ENCODE data around the gene CYB561.

Gene CYB561

DNA sequence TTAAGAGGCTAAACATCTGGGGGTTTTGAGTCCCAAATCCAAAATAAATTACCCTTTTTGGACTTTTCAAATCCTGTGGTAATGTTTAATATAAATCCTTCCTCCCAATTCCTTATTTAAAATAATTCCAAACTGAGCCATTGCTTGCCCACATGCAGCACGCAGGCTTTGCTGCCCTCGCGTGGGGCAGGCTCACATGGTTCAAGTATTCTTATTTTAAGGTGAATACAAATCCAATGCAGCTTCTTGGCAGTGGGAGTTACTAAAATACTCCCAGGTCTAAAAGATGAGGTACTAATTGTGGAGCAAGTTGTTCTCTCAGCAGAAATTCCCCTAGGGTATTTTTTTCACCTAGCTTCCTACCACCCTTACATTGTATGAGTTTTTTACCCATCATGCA, 33.0 kb downstream of the CYB561 start:
- H3K36me3 ChIP-seq (ENCODE audit: control insufficient read depth in 1 of 2, insufficient read depth in 2 of 2, low read length in 2 of 2), result peaks cover 0 to 12% of the 10 kb centered on the region in 2 donors
- H3K9ac ChIP-seq (ENCODE audit: low read depth in 1 of 2, low read length in 2 of 2), result no peak overlapping the region
- H3K9me3 ChIP-seq (ENCODE audit: control insufficient read depth in 1 of 2, low read length in 2 of 2), result no peaks in the 10 kb centered on the region

GRCh38 chr17:63412234-63412633, 33.9 kb downstream of the CYB561 start:
- H3K36me3 ChIP-seq (ENCODE audit: control insufficient read depth in 1 of 2, insufficient read depth in 2 of 2, low read length in 2 of 2), result peaks cover 0 to 12% of the 10 kb centered on the region in 2 donors
- H3K27ac ChIP-seq (ENCODE audit: low read depth, low read length), result no peak overlapping the region
- H3K4me3 ChIP-seq (ENCODE audit: low read depth in 1 of 2, low read length in 2 of 2), result no peak overlapping the region
- no peaks in the 10 kb centered on the region for H3K4me1 ChIP-seq (ENCODE audit: control insufficient read depth in 1 of 2, insufficient read depth in 2 of 2, low read length in 2 of 2)
- H3K9me3 ChIP-seq (ENCODE audit: control insufficient read depth in 1 of 2, low read length in 2 of 2), result no peaks in the 10 kb centered on the region
- no peaks in the 10 kb centered on the region for H3K27me3 ChIP-seq (ENCODE audit: control insufficient read depth in 1 of 2, insufficient read depth in 2 of 2, low read length in 2 of 2)
- no peak overlapping the region for H3K9ac ChIP-seq (ENCODE audit: low read depth in 1 of 2, low read length in 2 of 2)

More for the DNA sequence above, 33.0 kb downstream of the CYB561 start:
- H3K27me3 ChIP-seq (ENCODE audit: control insufficient read depth in 1 of 2, insufficient read depth in 2 of 2, low read length in 2 of 2), result no peaks in the 10 kb centered on the region
- H3K27ac ChIP-seq (ENCODE audit: low read depth, low read length), result no peak overlapping the region
- no peaks in the 10 kb centered on the region for H3K4me1 ChIP-seq (ENCODE audit: control insufficient read depth in 1 of 2, insufficient read depth in 2 of 2, low read length in 2 of 2)
- H3K4me3 ChIP-seq (ENCODE audit: low read depth in 1 of 2, low read length in 2 of 2), result no peak overlapping the region

DNA sequence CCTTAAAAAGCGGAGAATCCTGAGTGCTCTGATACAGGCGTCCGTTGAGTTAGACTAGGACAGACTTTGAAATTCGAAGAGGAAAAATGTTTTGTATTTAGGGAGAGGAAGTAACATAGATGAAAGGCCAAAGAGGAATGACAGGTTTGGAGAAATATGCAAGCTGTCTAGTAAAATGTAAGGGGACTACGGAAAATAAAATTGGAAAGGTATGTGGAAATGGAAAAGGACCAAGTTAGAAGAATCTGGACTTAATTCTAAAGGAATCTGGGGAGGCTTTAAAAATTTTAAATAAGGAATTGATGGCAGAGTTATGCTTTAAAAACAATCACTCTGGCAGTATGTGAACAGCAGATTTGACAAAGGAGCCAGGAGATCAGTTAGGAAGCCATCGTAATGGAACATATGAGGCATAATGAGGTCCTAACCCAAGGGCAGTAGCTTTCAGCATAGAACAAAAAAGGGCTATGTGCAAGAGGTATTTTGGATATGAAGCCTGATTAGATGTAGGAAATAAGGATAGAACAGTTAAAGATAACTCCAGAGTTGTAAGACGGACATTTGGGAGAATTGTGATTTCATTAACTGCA, 38.3 kb downstream of the CYB561 start:
- Histone ChIP-seq H3K9ac (ENCODE audit: low read depth in 1 of 2, low read length in 2 of 2) (no peak overlapping the region), H3K4me3 (ENCODE audit: low read depth in 1 of 2, low read length in 2 of 2) (no peak overlapping the region), H3K27me3 (ENCODE audit: control insufficient read depth in 1 of 2, insufficient read depth in 2 of 2, low read length in 2 of 2) (no peaks in the 10 kb centered on the region), H3K4me1 (ENCODE audit: control insufficient read depth in 1 of 2, insufficient read depth in 2 of 2, low read length in 2 of 2) (peaks cover 0 to 3% of the 10 kb centered on the region in 2 donors), H3K36me3 (ENCODE audit: control insufficient read depth in 1 of 2, insufficient read depth in 2 of 2, low read length in 2 of 2) (peaks cover 0 to 9% of the 10 kb centered on the region in 2 donors), H3K9me3 (ENCODE audit: control insufficient read depth in 1 of 2, low read length in 2 of 2) (no peaks in the 10 kb centered on the region), H3K27ac (ENCODE audit: low read depth, low read length) (no peak overlapping the region)

GRCh38 chr17:63406689-63407330, 39.3 kb downstream of the CYB561 start:
- H3K27me3 ChIP-seq (ENCODE audit: control insufficient read depth in 1 of 2, insufficient read depth in 2 of 2, low read length in 2 of 2), result no peaks in the 10 kb centered on the region
- peaks cover 0 to 3% of the 10 kb centered on the region in 2 donors for H3K4me1 ChIP-seq (ENCODE audit: control insufficient read depth in 1 of 2, insufficient read depth in 2 of 2, low read length in 2 of 2)
- no peak overlapping the region for H3K27ac ChIP-seq (ENCODE audit: low read depth, low read length)
- peaks cover 0 to 4% of the 10 kb centered on the region in 2 donors for H3K36me3 ChIP-seq (ENCODE audit: control insufficient read depth in 1 of 2, insufficient read depth in 2 of 2, low read length in 2 of 2)
- H3K4me3 ChIP-seq (ENCODE audit: low read depth in 1 of 2, low read length in 2 of 2), result no peak overlapping the region
- H3K9me3 ChIP-seq (ENCODE audit: control insufficient read depth in 1 of 2, low read length in 2 of 2), result no peaks in the 10 kb centered on the region
- no peak overlapping the region for H3K9ac ChIP-seq (ENCODE audit: low read depth in 1 of 2, low read length in 2 of 2)

GRCh38 chr17:63405741-63406261, 40.3 kb downstream of the CYB561 start:
- no peaks in the 10 kb centered on the region for H3K27me3 ChIP-seq (ENCODE audit: control insufficient read depth in 1 of 2, insufficient read depth in 2 of 2, low read length in 2 of 2)
- H3K27ac ChIP-seq (ENCODE audit: low read depth, low read length), result no peak overlapping the region
- no peaks in the 10 kb centered on the region for H3K9me3 ChIP-seq (ENCODE audit: control insufficient read depth in 1 of 2, low read length in 2 of 2)
- no peak overlapping the region for H3K4me3 ChIP-seq (ENCODE audit: low read depth in 1 of 2, low read length in 2 of 2)
- no peaks in the 10 kb centered on the region for H3K36me3 ChIP-seq (ENCODE audit: control insufficient read depth in 1 of 2, insufficient read depth in 2 of 2, low read length in 2 of 2)
- peaks cover 0 to 3% of the 10 kb centered on the region in 2 donors for H3K4me1 ChIP-seq (ENCODE audit: control insufficient read depth in 1 of 2, insufficient read depth in 2 of 2, low read length in 2 of 2)
- no peak overlapping the region for H3K9ac ChIP-seq (ENCODE audit: low read depth in 1 of 2, low read length in 2 of 2)

DNA sequence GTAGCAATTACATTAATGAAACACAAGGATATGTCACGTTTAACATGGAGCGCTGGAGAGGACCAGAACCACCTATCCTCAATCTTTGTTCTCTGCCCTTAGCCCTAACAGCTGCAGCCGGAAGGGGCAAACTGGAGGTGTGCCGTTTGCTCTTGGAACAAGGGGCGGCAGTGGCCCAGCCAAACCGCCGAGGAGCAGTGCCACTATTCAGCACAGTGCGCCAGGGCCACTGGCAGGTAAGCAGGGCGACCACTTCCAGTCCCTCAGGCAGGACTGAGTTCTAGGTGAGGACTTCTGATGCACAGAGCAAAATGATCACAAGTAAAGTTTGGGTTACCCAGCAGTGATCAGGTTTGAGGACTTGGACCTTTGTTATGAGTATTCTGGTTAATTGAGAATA, 41.1 kb downstream of the CYB561 start:
- Histone ChIP-seq H3K4me3 (ENCODE audit: low read depth in 1 of 2, low read length in 2 of 2) (no peak overlapping the region), H3K36me3 (ENCODE audit: control insufficient read depth in 1 of 2, insufficient read depth in 2 of 2, low read length in 2 of 2) (no peaks in the 10 kb centered on the region), H3K4me1 (ENCODE audit: control insufficient read depth in 1 of 2, insufficient read depth in 2 of 2, low read length in 2 of 2) (peaks cover 0 to 3% of the 10 kb centered on the region in 2 donors), H3K27me3 (ENCODE audit: control insufficient read depth in 1 of 2, insufficient read depth in 2 of 2, low read length in 2 of 2) (no peaks in the 10 kb centered on the region), H3K9ac (ENCODE audit: low read depth in 1 of 2, low read length in 2 of 2) (no peak overlapping the region), H3K27ac (ENCODE audit: low read depth, low read length) (no peak overlapping the region), H3K9me3 (ENCODE audit: control insufficient read depth in 1 of 2, low read length in 2 of 2) (no peaks in the 10 kb centered on the region)

- H3K4me3 ChIP-seq (ENCODE audit: low read depth in 1 of 2, low read length in 2 of 2), result no peak overlapping the region
- no peaks in the 10 kb centered on the region for H3K36me3 ChIP-seq (ENCODE audit: control insufficient read depth in 1 of 2, insufficient read depth in 2 of 2, low read length in 2 of 2)
- no peak overlapping the region for H3K9ac ChIP-seq (ENCODE audit: low read depth in 1 of 2, low read length in 2 of 2)
- no peak overlapping the region for H3K27ac ChIP-seq (ENCODE audit: low read depth, low read length)
- peaks cover 3 to 12% of the 10 kb centered on the region in 2 donors for H3K4me1 ChIP-seq (ENCODE audit: control insufficient read depth in 1 of 2, insufficient read depth in 2 of 2, low read length in 2 of 2)
- H3K27me3 ChIP-seq (ENCODE audit: control insufficient read depth in 1 of 2, insufficient read depth in 2 of 2, low read length in 2 of 2), result no peaks in the 10 kb centered on the region
- no peaks in the 10 kb centered on the region for H3K9me3 ChIP-seq (ENCODE audit: control insufficient read depth in 1 of 2, low read length in 2 of 2)
Observed at GRCh38 chr17:63402431-63403212, 43.5 kb downstream of the CYB561 start.

- H3K4me1 ChIP-seq (ENCODE audit: control insufficient read depth in 1 of 2, insufficient read depth in 2 of 2, low read length in 2 of 2), result peaks cover 0 to 12% of the 10 kb centered on the region in 2 donors
- H3K4me3 ChIP-seq (ENCODE audit: low read depth in 1 of 2, low read length in 2 of 2), result no peak overlapping the region
- no peaks in the 10 kb centered on the region for H3K27me3 ChIP-seq (ENCODE audit: control insufficient read depth in 1 of 2, insufficient read depth in 2 of 2, low read length in 2 of 2)
- no peak overlapping the region for H3K27ac ChIP-seq (ENCODE audit: low read depth, low read length)
- no peaks in the 10 kb centered on the region for H3K9me3 ChIP-seq (ENCODE audit: control insufficient read depth in 1 of 2, low read length in 2 of 2)
- no peak overlapping the region for H3K9ac ChIP-seq (ENCODE audit: low read depth in 1 of 2, low read length in 2 of 2)
- H3K36me3 ChIP-seq (ENCODE audit: control insufficient read depth in 1 of 2, insufficient read depth in 2 of 2, low read length in 2 of 2), result no peaks in the 10 kb centered on the region
Observed at GRCh38 chr17:63399856-63400255, 46.2 kb downstream of the CYB561 start.

DNA sequence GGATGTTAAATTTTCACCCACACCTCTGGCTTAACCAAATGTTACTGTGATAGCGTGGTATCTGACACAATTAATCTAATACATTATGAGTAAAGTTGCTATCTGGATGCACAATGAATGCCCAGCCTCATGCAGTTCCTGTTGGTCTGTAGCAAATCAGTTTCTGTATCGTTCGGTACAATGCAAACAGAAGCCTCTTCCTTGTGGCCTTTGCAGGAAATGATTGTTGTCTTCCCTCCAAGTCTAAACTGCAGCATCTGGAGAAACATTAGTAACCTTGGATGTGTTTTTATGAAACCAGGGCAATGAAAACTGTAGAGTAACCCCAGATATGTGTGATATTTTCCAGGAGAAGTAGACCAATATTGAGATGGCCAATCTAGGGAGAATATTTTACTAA, 46.8 kb downstream of the CYB561 start:
- H3K9ac ChIP-seq (ENCODE audit: low read depth in 1 of 2, low read length in 2 of 2), result no peak overlapping the region
- H3K4me1 ChIP-seq (ENCODE audit: control insufficient read depth in 1 of 2, insufficient read depth in 2 of 2, low read length in 2 of 2), result peaks cover 0 to 12% of the 10 kb centered on the region in 2 donors
- no peaks in the 10 kb centered on the region for H3K27me3 ChIP-seq (ENCODE audit: control insufficient read depth in 1 of 2, insufficient read depth in 2 of 2, low read length in 2 of 2)
- no peaks in the 10 kb centered on the region for H3K36me3 ChIP-seq (ENCODE audit: control insufficient read depth in 1 of 2, insufficient read depth in 2 of 2, low read length in 2 of 2)
- no peak overlapping the region for H3K27ac ChIP-seq (ENCODE audit: low read depth, low read length)
- H3K9me3 ChIP-seq (ENCODE audit: control insufficient read depth in 1 of 2, low read length in 2 of 2), result no peaks in the 10 kb centered on the region
- no peak overlapping the region for H3K4me3 ChIP-seq (ENCODE audit: low read depth in 1 of 2, low read length in 2 of 2)

DNA sequence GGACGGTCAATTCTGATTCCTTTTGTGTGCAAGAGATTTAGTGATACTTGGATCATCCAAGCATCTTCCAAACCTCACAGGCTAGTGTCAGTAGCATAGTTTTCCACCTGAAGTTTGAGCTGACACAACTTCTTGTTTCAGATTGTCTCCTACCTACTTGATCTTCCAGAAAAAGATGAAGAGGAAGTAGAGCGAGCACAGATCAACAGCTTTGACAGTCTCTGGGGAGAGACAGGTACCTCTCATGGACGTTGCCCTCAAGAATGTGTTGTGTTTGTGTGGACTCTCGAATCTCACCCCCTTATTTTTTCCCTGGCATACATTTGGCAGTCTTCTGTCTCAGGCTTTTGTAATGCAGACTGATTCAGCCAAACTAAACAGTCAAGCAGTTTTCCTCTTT, 47.4 kb downstream of the CYB561 start:
- Histone ChIP-seq H3K4me1 (ENCODE audit: control insufficient read depth in 1 of 2, insufficient read depth in 2 of 2, low read length in 2 of 2) (peaks cover 0 to 12% of the 10 kb centered on the region in 2 donors), H3K4me3 (ENCODE audit: low read depth in 1 of 2, low read length in 2 of 2) (no peak overlapping the region), H3K27me3 (ENCODE audit: control insufficient read depth in 1 of 2, insufficient read depth in 2 of 2, low read length in 2 of 2) (no peaks in the 10 kb centered on the region), H3K9ac (ENCODE audit: low read depth in 1 of 2, low read length in 2 of 2) (no peak overlapping the region), H3K27ac (ENCODE audit: low read depth, low read length) (no peak overlapping the region), H3K9me3 (ENCODE audit: control insufficient read depth in 1 of 2, low read length in 2 of 2) (no peaks in the 10 kb centered on the region), H3K36me3 (ENCODE audit: control insufficient read depth in 1 of 2, insufficient read depth in 2 of 2, low read length in 2 of 2) (no peaks in the 10 kb centered on the region)

All from duodenal mucosa (tissue), 2 donors.